CD4-positive, alpha-beta T cell (primary cell): ENCODE data around the gene BORCS5. TPM values are rescaled to one million over a fixed set of nuclear protein-coding genes. Genes with fewer than 3 reads are reported as not detected.
A peak's percentile ranks its signal among the peaks of the same experiment; 100 is the strongest.

Source experiments
- ATAC-seq: fragments of 200-7000 bp; cut with Tn5 transposase; one replicate; pipeline ENCODE4 v1.10.0; 2022; ENCODE audit warnings: mild to moderate bottlenecking; ENCODE audit not compliant: poor library complexity
- CTCF ChIA-PET: fragments of 350-600 bp; sonication (Branson Sonifier 250); formaldehyde crosslinking; loops from one replicate; lab custom pipeline; 2021; ENCODE audit warnings: antibody characterized with exemption, inconsistent platforms; lab: Charles Lee
- POLR2A ChIA-PET: fragments of 350-600 bp; sonication (Branson Sonifier 250); formaldehyde crosslinking; loops from one replicate; lab custom pipeline; 2021; ENCODE audit warnings: antibody characterized with exemption, inconsistent platforms; lab: Charles Lee
- DNase-seq, 14 experiments: peaks; one replicate each; pipeline ENCODE4 v3.0.0-alpha.2; 2013 to 2020; ENCODE audit warnings: mixed read lengths in 2 of 14
- H3K27ac ChIP-seq, 2 donors: one replicate each; pipeline versions ENCODE4 v1.5.1 to v1.7.0; 2013; ENCODE audit warnings: low read length in 2 of 2, low read depth in 1 of 2, mild to moderate bottlenecking in 1 of 2
- H3K27me3 ChIP-seq, 2 experiments: 1 replicate in 1 of 2; 2 replicates in 1 of 2; pipeline versions ENCODE4 v1.6.1 to v1.7.0; 2013; ENCODE audit warnings: low read length in 2 of 2, control low read depth in 1 of 2, mild to moderate bottlenecking in 1 of 2, moderate library complexity in 1 of 2; ENCODE audit not compliant: insufficient read depth in 2 of 2, control insufficient read depth in 1 of 2
- H3K36me3 ChIP-seq: one replicate; pipeline ENCODE4 v1.6.1; 2013; ENCODE audit warnings: low read length, control low read depth; ENCODE audit not compliant: insufficient read depth
- H3K4me1 ChIP-seq: one replicate; pipeline ENCODE4 v1.6.1; 2013; ENCODE audit warnings: low read length, control low read depth; ENCODE audit not compliant: insufficient read depth
- H3K4me3 ChIP-seq: one replicate; pipeline ENCODE4 v1.5.1; 2013; ENCODE audit warnings: mild to moderate bottlenecking, low read length, moderate library complexity
- H3K9me3 ChIP-seq, 2 experiments: 1 replicate in 1 of 2; 2 replicates in 1 of 2; pipeline versions ENCODE4 v1.6.1 to v1.7.0; 2013; ENCODE audit warnings: low read length in 2 of 2, mild to moderate bottlenecking in 2 of 2, control low read depth in 1 of 2, moderate library complexity in 1 of 2; ENCODE audit not compliant: control insufficient read depth in 1 of 2, insufficient read depth in 1 of 2
- H3K27ac Mint-ChIP-seq: one replicate; pipeline ENCODE4 v1.8.0; 2020; ENCODE audit warnings: mixed read lengths
- H3K27me3 Mint-ChIP-seq: one replicate; pipeline ENCODE4 v1.8.0; 2021; ENCODE audit warnings: mixed read lengths
- H3K36me3 Mint-ChIP-seq: one replicate; pipeline ENCODE4 v1.8.0; 2021; ENCODE audit warnings: low read depth, mixed read lengths
- H3K4me1 Mint-ChIP-seq: one replicate; pipeline ENCODE4 v1.8.0; 2021; ENCODE audit warnings: low read depth, mixed read lengths
- H3K4me3 Mint-ChIP-seq: one replicate; pipeline ENCODE4 v1.8.0; 2020; ENCODE audit warnings: mild to moderate bottlenecking, mixed read lengths
- H3K9me3 Mint-ChIP-seq: one replicate; pipeline ENCODE4 v1.8.0; 2020; ENCODE audit warnings: mixed read lengths
- CTCF ChIP-seq: fragments of 200-600 bp; IDR thresholded peaks from one replicate; pipeline ENCODE4 v1.8.0; 2022; ENCODE audit warnings: antibody characterized with exemption, mild to moderate bottlenecking
- intact Hi-C, 2 experiments: fragments of 100-400 bp; cut with DNase I in 1 of 2; cut with micrococcal nuclease in 1 of 2; formaldehyde crosslinking; loops; one replicate each; pipeline versions ENCODE4 v1.15.1 to v1.9.0; 2023 to 2025; cut with DNase I, micrococcal nuclease
- total RNA-seq, 174 experiments: library from RNA in 2 of 174; stranded (reverse) in 2 of 174; gene quantifications; one replicate each; pipeline ENCODE4 v1.2.3 and lab custom pipeline; 2021 to 2026

Gene BORCS5
- total RNA-seq, 2 experiments from 2014 or later: 36.4 to 39.3 TPM

- intact Hi-C loops: no loop called here
- Mint-ChIP-seq H3K36me3 (peaks cover 22% of the 10 kb centered on the region), H3K27me3 (no peaks in the 10 kb centered on the region), H3K4me1 (peaks cover 51% of the 10 kb centered on the region), H3K4me3 (no peak overlapping the region), H3K9me3 (no peaks in the 10 kb centered on the region), H3K27ac (peak overlapping the region; percentile 66)
- POLR2A ChIA-PET: no interaction called here
- DNase-seq (no peak), ATAC-seq (no peak)
- Histone ChIP-seq H3K9me3 (no peaks in the 10 kb centered on the region), H3K4me1 (peaks cover 37% of the 10 kb centered on the region), H3K27me3 (no peaks in the 10 kb centered on the region), H3K4me3 (no peak overlapping the region), H3K36me3 (no peaks in the 10 kb centered on the region), H3K27ac (no peak overlapping the region)
- CTCF ChIA-PET: interaction anchor here (0.5 to 1.2 kb wide), 3 partner anchors 37 to 56 kb away, joined by 3 to 4 read pairs (median 3); no protein-coding TSS in a partner anchor
- TF ChIP-seq CTCF: no peak
These were observed 90.4 kb downstream of the BORCS5 start for GRCh38 chr12:12447236-12447635.

- POLR2A ChIA-PET: no interaction called here
- Histone ChIP-seq H3K36me3 (no peaks in the 10 kb centered on the region), H3K27me3 (no peaks in the 10 kb centered on the region), H3K9me3 (no peaks in the 10 kb centered on the region), H3K4me1 (peaks cover 32% of the 10 kb centered on the region), H3K4me3 (no peak overlapping the region), H3K27ac (no peak overlapping the region)
- Mint-ChIP-seq H3K27ac (no peak overlapping the region), H3K4me3 (no peak overlapping the region), H3K9me3 (no peaks in the 10 kb centered on the region), H3K36me3 (peaks cover 22% of the 10 kb centered on the region), H3K4me1 (peaks cover 45% of the 10 kb centered on the region), H3K27me3 (no peaks in the 10 kb centered on the region)
- ATAC-seq (no peak), DNase-seq (no peak)
- TF ChIP-seq CTCF: no peak
- CTCF ChIA-PET: interaction anchor here (0.7 to 1.2 kb wide), 4 partner anchors 30 to 56 kb away, joined by 3 to 4 read pairs (median 4); no protein-coding TSS in a partner anchor
- intact Hi-C loops: no loop called here
These were observed 91.0 kb downstream of the BORCS5 start for GRCh38 chr12:12447837-12448236.

GRCh38 chr12:12449533-12450025, 92.7 kb downstream of the BORCS5 start:
- Histone ChIP-seq H3K27me3 (no peaks in the 10 kb centered on the region), H3K4me1 (peaks cover 15% of the 10 kb centered on the region), H3K36me3 (no peaks in the 10 kb centered on the region), H3K27ac (no peak overlapping the region), H3K4me3 (no peak overlapping the region), H3K9me3 (no peaks in the 10 kb centered on the region)
- Mint-ChIP-seq H3K36me3 (peaks cover 22% of the 10 kb centered on the region), H3K4me1 (peaks cover 28% of the 10 kb centered on the region), H3K27me3 (no peaks in the 10 kb centered on the region), H3K27ac (no peak overlapping the region), H3K9me3 (no peaks in the 10 kb centered on the region), H3K4me3 (no peak overlapping the region)
- peak in 2 of 14 experiments; percentile 51 to 61 for DNase-seq
- no peak for ATAC-seq
- intact Hi-C loops: no loop called here
- ChIA-PET CTCF (no interaction called here), POLR2A (no interaction called here)
- no peak for TF ChIP-seq CTCF
